Activated CD8-positive, alpha-beta memory T cell treated with anti-CD3 and anti-CD28 coated beads, Interleukin-2, amount 50 U/mL, for 48 hours (primary cell): ENCODE measurements around the gene ZBTB7A.

Source experiments
- DNase-seq: peaks from one replicate; pipeline ENCODE4 v3.0.0-alpha.2; 2020

ZBTB7A gene

GRCh38 chr19:4066176-4066606 is 508 bp downstream of the ZBTB7A start:
- no peak for DNase-seq

- peak; percentile 98 for DNase-seq
These were observed 1.1 kb downstream of the ZBTB7A start for GRCh38 chr19:4065430-4066175.

GRCh38 chr19:4064496-4065260 is 2.0 kb downstream of the ZBTB7A start:
- no peak for DNase-seq

- DNase-seq, result no peak
These were observed 2.6 kb downstream of the ZBTB7A start for GRCh38 chr19:4064149-4064495.

- DNase-seq, result no peak
These were observed 3.1 kb downstream of the ZBTB7A start for GRCh38 chr19:4063369-4064148.

GRCh38 chr19:4062419-4063368 is 4.0 kb downstream of the ZBTB7A start:
- no peak for DNase-seq

GRCh38 chr19:4061683-4062418 is 4.8 kb downstream of the ZBTB7A start:
- no peak for DNase-seq

GRCh38 chr19:4061178-4061682 is 5.5 kb downstream of the ZBTB7A start:
- no peak for DNase-seq

GRCh38 chr19:4060621-4061177 is 6.0 kb downstream of the ZBTB7A start:
- DNase-seq, result no peak

- DNase-seq, result peak; percentile 80
These were observed 6.6 kb downstream of the ZBTB7A start for GRCh38 chr19:4059891-4060620.

- no peak for DNase-seq
These were observed 7.2 kb downstream of the ZBTB7A start for GRCh38 chr19:4059453-4059871.

- no peak for DNase-seq
These were observed 7.8 kb downstream of the ZBTB7A start for GRCh38 chr19:4058693-4059452.

GRCh38 chr19:4057931-4058692 is 8.6 kb downstream of the ZBTB7A start:
- DNase-seq, result no peak

- DNase-seq, result no peak
These were observed 11.5 kb downstream of the ZBTB7A start for GRCh38 chr19:4055209-4055552.

- no peak for DNase-seq
These were observed 12.1 kb downstream of the ZBTB7A start for GRCh38 chr19:4054441-4055208.

GRCh38 chr19:4053423-4054324 is 13.0 kb downstream of the ZBTB7A start:
- no peak for DNase-seq

- DNase-seq, result no peak
These were observed 13.7 kb downstream of the ZBTB7A start for GRCh38 chr19:4052993-4053422.
